OCI-LY7 (cell line): Measurements from ENCODE around the gene CPZ.

Experiments
- CTCF ChIP-seq: fragments of 200-600 bp; sonication (generic); conservative IDR thresholded peaks from 2 replicates; pipeline ENCODE4 v1.5.1; 2014; ENCODE audit warnings: mild to moderate bottlenecking, antibody characterized with exemption, low read length, moderate library complexity, mixed read lengths
- EZH2phosphoT487 ChIP-seq: fragments of 200-600 bp; sonication (generic); IDR thresholded peaks from 2 replicates; pipeline ENCODE4 v1.6.1; 2018; ENCODE audit warnings: low read depth, borderline replicate concordance, mild to moderate bottlenecking, mixed run types, antibody characterized with exemption, low read length, moderate library complexity, mixed read lengths

DNA sequence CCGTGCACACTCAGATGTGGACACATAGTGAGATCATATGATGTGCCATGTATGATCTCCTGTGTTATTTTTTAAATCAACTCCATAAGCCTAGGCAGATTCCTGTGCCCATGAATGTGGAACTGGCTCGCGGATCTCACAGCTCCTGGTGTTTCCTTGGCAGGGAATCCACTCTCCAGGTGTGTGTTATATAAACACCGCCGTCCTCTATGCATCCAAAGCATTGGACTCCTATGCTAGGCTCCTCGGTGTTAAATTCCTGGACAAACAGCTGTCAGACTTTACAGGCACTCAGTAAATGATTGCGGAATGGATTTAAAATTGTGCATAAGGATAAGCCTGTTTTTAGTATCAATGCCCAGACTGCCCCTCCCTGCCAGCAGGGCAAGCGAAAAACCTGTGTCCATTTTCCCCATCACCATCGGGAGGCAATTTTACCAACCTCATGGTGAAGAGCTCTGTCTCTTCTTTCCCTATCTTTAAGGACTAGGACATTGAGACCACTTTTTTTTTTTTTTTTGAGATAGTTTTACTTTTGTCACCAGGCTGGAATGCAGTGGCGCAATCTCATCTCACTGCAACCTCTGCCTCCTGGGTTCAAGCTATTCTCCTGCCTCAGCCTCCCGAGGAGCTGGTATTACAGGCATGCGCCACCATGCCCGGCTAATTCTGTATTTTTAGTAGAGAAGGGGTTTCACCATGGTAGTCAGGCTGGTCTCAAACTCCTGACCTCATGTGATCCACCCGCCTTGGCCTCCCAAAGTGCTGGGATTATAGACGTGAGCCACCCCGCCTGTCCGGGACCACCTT is 36.0 kb upstream of the CPZ start:
- no peak for TF ChIP-seq CTCF
- no peak for TF ChIP-seq EZH2phosphoT487
